ENCODE measurements around the gene GALP. TPM values are rescaled to one million over a fixed set of nuclear protein-coding genes. Genes with fewer than 3 reads are reported as not detected.
"Not testable (repeated sequence)": the region's sequence is repeated elsewhere in the genome, so short reads cannot be mapped to it uniquely, and the experiment has no call there.

GALP gene
- total RNA-seq, 4 donors from 2014 or later, result not detected

GRCh38 chr19:56167064-56167578 lies 8.7 kb upstream of the GALP start:
- Histone ChIP-seq H3K4me1 (peaks cover 0 to 19% (median 0%) of the 10 kb centered on the region in 3 donors), H3K9me3 (no peaks in the 10 kb centered on the region), H3K36me3 (no peaks in the 10 kb centered on the region), H3K4me3 (no peak overlapping the region), H3K27me3 (no peaks in the 10 kb centered on the region), H3K27ac (no peak overlapping the region)
- 39 to 49% methylated on average over 7 of the region's 7 CpGs for WGBS, 2 donors
- intact Hi-C loops (cut with DNase I), result no loop called here
- DNase-seq, result no peak
- TF ChIP-seq CTCF (IDR thresholded peaks at IDR 0.05) (no peak), POLR2A (IDR thresholded peaks at IDR 0.05) (no peak)

GRCh38 chr19:56170261-56170660 lies 5.5 kb upstream of the GALP start:
- no peaks in the 10 kb centered on the region for H3K36me3 ChIP-seq
- intact Hi-C loops (cut with DNase I), result loop anchor here (5.0 kb wide), 1 partner anchor 93 kb away; no protein-coding TSS in a partner anchor
- DNase-seq, result no peak
- TF ChIP-seq CTCF (IDR thresholded peaks at IDR 0.05), result no peak
- no peak for TF ChIP-seq POLR2A (IDR thresholded peaks at IDR 0.05)
- H3K4me1 ChIP-seq, result peaks cover 0 to 19% (median 0%) of the 10 kb centered on the region in 3 donors
- no peak overlapping the region for H3K27ac ChIP-seq
- H3K27me3 ChIP-seq, result peaks cover 0 to 24% (median 0%) of the 10 kb centered on the region in 4 donors
- no peak overlapping the region for H3K4me3 ChIP-seq
- H3K9me3 ChIP-seq, result no peaks in the 10 kb centered on the region
- WGBS, 2 donors, result 40% methylated on average over 13 to 14 of the region's 14 CpGs

- no peak for DNase-seq
- no peak overlapping the region for H3K4me3 ChIP-seq
- no peak overlapping the region for H3K27ac ChIP-seq
- peaks cover 0 to 19% (median 0%) of the 10 kb centered on the region in 3 donors for H3K4me1 ChIP-seq
- WGBS, 2 donors, result 17 to 24% methylated on average over 9 of the region's 9 CpGs
- TF ChIP-seq POLR2A (IDR thresholded peaks at IDR 0.05) (no peak), CTCF (IDR thresholded peaks at IDR 0.05) (no peak)
- H3K36me3 ChIP-seq, result no peaks in the 10 kb centered on the region
- intact Hi-C loops (cut with DNase I), result loop anchor here (5.0 kb wide), 1 partner anchor 97 kb away; no protein-coding TSS in a partner anchor
- peaks cover 0 to 46% (median 0%) of the 10 kb centered on the region in 4 donors for H3K27me3 ChIP-seq
- no peaks in the 10 kb centered on the region for H3K9me3 ChIP-seq
Observed at GRCh38 chr19:56174086-56174485, 1.7 kb upstream of the GALP start.

- TF ChIP-seq CTCF (IDR thresholded peaks at IDR 0.05), result no peak
- no peak for TF ChIP-seq POLR2A (IDR thresholded peaks at IDR 0.05)
- Histone ChIP-seq H3K27ac (no peak overlapping the region), H3K36me3 (no peaks in the 10 kb centered on the region), H3K4me3 (no peak overlapping the region), H3K9me3 (no peaks in the 10 kb centered on the region), H3K4me1 (peaks cover 0 to 19% (median 0%) of the 10 kb centered on the region in 3 donors), H3K27me3 (peaks cover 0 to 46% (median 0%) of the 10 kb centered on the region in 4 donors)
- WGBS, 2 donors, result 44 to 54% methylated on average over 11 of the region's 11 CpGs
- intact Hi-C loops (cut with DNase I), result loop anchor here (5.0 kb wide), 1 partner anchor 97 kb away; no protein-coding TSS in a partner anchor
- DNase-seq, result no peak
Observed at GRCh38 chr19:56174550-56174949, 1.3 kb upstream of the GALP start.

GRCh38 chr19:56176310-56176709 lies 502 bp downstream of the GALP start:
- H3K9me3 ChIP-seq; H3K4me3 ChIP-seq; H3K36me3 ChIP-seq; intact Hi-C loops (cut with DNase I); DNase-seq; H3K27ac ChIP-seq; H3K4me1 ChIP-seq: not testable (repeated sequence)
- 25 to 44% methylated on average over 1 of the region's 11 CpGs for WGBS, 2 donors
- peaks cover 0 to 46% (median 0%) of the 10 kb centered on the region in 4 donors for H3K27me3 ChIP-seq

All from esophagus squamous epithelium (tissue), 5 donors.